Adrenal gland (tissue), 5 donors: ENCODE measurements around the gene OGFRL1.

Source experiments
- CTCF ChIP-seq, 6 experiments: fragments of 450-650 bp in 4 of 6; fragments of 200-600 bp in 2 of 6; sonication (generic) in 1 of 6; IDR thresholded peaks; 1 replicate in 5 of 6; 2 replicates in 1 of 6; pipeline versions ENCODE4 v1.5.1 to v1.8.0; 2016 to 2021; ENCODE audit warnings: antibody characterized with exemption in 6 of 6, mild to moderate bottlenecking in 2 of 6, moderate library complexity in 1 of 6
- POLR2A ChIP-seq, 2 donors: fragments of 450-650 bp; IDR thresholded peaks; one replicate each; pipeline ENCODE4 v1.6.1; 2017; ENCODE audit warnings: antibody characterized with exemption in 2 of 2, mild to moderate bottlenecking in 2 of 2, moderate library complexity in 1 of 2
- donor health status: DM: no; HTN: no; CAD: no.

GRCh38 chr6:71342772-71343171 is 54.2 kb downstream of the OGFRL1 start:
- TF ChIP-seq CTCF (IDR thresholded peaks at IDR 0.05) (no peak), POLR2A (IDR thresholded peaks at IDR 0.05) (no peak)
